Measurements from ENCODE around the gene IL32.

Gene IL32, protein sequence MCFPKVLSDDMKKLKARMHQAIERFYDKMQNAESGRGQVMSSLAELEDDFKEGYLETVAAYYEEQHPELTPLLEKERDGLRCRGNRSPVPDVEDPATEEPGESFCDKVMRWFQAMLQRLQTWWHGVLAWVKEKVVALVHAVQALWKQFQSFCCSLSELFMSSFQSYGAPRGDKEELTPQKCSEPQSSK

DNA sequence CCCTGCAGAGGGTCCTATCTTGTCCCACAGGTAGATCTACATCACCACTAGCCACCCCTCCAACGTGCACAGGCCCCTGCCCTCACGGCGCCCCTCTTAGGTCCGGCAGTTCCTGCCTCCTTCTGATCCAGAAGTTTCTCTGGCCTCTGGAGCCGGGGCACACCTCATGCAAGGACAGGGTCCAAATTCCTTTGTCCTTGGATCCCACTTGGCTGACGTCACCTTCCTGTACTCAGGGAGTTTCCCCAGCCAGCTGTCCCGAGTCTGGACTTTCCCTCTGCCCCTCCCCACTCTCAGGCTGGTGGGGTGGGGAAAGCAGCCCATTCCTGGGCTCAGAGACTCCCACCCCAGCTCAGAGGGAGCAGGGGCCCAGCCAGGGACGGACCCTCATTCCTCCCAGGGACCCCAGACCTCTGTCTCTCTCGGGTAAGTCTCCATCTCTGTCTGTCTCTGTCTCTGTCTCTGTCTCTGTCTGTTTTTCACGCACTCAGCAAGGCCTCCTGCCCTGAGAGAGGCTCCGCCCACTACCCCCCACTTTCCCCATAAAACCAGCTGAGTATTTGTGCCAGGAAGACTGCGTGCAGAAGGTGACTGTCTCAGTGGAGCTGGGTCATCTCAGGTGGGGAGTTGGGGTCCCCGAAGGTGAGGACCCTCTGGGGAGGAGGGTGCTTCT lies at the start of gene IL32:
TSS of gene IL32 (plus strand) at position 572 of the 673 bp plus-strand sequence. CDS start 172 bp downstream, outside the sequence.
- peak; percentile 96 for DNase-seq (ENCODE audit: low spot score)

DNA sequence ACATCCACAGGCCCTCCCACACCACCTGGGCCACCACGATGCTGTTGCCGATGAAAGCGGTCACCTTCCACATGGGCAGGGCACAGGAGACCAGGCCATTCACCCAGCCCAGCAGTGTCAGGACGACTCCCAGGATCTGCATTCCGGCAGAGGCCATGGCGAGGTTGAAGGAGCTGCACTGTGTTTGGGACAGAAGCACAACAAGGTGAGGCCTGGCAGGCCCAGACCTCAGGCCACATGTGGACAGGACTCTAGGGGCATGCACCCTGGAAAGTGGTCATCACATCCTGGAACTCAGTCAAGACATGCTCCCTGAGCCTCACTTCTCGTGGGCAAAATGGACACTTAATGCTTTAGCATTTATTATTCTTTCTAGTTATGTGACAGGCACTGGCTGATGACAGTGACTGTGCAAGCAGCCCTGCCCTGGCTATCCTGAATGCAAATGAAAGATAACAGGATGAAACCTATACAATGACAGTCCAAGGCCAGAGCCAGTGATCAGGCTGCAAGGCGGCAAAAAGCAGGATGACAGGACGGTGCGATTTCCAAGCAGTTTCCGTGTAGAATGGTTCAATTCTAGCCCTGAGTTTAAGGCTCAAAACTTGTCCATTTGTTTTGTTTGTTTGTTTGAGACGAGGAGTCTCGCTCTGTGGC lies 49.4 kb upstream of the IL32 start:
- DNase-seq (ENCODE audit: low spot score), result no peak

GRCh38 chr16:3017344-3017743 lies 48.1 kb upstream of the IL32 start:
- no peak for DNase-seq (ENCODE audit: low spot score)

DNA sequence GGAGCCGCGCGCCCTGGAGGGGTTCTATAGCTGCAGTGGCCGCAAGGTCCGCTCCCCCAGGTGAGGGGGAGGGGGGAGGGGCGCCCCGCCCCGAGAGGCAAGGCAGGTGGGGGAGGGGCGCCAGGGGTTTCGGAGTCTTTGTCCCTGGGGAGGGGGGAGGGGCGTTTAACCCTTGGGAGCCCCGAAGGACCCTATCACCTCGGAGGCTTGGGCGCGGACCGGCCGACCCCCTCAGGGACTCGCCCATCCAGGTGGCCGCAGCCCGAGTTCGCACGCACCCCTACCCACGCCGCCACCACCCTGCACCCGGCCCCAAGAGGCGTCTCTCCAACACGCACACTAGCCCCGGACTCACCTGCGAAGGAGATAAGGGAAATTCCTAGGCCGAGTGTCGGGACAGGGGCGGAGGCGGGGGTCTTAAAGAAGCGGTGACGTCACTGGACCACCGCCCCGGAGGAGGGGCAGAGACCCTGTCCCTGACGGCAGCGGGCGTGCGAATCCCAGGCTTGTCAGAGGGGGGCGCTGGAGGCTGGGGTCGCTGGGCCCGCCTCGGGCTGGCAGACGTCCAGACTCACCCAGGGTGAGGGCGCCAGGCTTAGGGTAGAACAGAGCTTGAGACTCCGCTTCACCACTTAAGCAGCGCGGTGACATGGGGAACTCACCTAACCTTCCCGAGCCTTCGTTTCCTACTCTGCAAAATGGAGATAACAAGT lies 47.5 kb upstream of the IL32 start, which contains the start of gene CLDN6:
TSS of gene CLDN6 (minus strand) at position 390 of the 713 bp plus-strand sequence. CDS start 2,162 bp downstream, outside the sequence.
- peak; percentile 36 for DNase-seq (ENCODE audit: low spot score)

DNA sequence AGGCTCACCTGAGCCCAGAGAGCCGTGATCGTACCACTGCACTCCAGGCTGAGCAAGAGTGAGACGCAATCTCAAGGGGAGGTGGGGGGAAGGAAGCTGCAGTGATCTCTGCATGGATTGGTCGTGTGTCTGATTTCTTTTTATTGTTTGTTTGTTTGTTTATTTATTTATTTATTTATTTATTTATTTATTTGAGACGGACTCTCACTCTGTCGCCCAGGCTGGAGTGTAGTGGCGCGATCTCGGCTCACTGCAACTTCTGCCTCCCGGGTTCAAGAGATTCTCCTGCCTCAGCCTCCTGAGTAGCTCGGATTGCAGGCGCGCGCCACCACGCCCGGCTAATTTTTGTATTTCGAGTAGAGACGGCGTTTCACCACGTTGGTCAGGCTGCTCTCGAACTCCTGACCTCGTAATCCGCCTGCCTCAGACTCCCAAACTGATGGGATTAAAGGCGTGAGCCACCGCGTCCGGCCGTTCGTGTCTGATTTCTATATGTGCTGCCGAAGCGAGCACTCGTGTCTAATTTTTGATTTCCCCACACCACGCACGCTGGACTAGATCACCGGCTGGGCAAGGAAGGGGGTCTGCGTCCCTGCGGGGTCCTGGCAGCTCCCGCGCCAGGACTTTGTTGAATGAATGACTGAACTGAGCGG lies 45.7 kb upstream of the IL32 start:
- DNase-seq (ENCODE audit: low spot score), result no peak

DNA sequence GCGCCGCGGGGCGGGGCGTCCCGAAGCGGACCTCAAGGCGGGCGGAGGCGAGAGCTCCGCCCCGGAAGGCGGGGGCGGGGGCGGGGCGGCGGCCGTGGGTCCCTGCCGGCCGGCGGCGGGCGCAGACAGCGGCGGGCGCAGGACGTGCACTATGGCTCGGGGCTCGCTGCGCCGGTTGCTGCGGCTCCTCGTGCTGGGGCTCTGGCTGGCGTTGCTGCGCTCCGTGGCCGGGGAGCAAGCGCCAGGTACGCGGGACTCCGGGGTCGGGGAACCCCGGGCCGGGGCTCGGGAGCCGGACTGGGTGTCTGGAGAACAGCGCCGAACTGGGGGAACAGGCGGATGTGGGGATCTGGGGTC lies 45.2 kb upstream of the IL32 start, which contains the start of gene TNFRSF12A:
TSS of gene TNFRSF12A (plus strand) at position 122 of the 357 bp plus-strand sequence. CDS start at position 152, 30 bp downstream.
- peak; percentile 88 for DNase-seq (ENCODE audit: low spot score)

DNA sequence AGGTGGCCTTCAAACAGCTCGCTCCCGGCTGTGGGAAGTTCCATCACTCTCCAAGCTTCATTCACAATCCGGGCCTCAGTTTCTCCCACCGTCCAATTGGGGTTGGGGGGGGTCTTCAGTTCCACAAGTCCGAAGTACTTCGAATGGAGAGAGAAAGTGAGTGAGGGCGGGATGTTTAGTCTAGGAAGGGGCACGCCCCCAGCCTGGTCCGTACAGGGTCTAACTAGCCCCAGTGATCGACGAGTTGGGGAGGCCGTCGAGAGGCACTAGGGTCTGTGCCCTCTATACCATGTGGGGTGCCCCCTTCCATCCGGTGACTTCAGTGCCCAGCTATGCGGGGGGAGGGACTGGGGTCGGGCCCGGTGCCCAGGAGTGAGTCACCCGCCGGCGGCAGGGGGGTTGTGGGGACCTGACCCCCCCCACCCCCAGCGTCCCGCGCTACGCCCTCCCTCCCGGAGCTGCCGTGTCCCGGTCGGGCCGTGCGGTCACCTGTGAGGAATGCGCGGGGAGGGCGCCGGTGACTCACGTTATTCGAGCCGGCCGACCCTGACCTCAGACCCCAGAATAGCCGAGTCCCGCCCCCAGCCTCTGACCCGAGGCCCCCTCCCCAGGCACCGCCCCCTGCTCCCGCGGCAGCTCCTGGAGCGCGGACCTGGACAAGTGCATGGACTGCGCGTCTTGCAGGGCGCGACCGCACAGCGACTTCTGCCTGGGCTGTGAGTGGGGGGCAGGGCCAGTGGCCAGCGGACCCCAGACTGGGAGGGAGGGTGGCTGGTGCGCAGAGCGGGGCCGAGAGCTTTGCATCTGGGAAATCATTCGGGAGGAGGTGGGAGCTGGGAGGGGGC lies 44.6 kb upstream of the IL32 start:
- DNase-seq (ENCODE audit: low spot score), result peak; percentile 98

- DNase-seq (ENCODE audit: low spot score), result peak; percentile 98
Observed at GRCh38 chr16:3021449-3022207, 43.8 kb upstream of the IL32 start.

- peak; percentile 96 for DNase-seq (ENCODE audit: low spot score)
Observed at GRCh38 chr16:3022208-3022683, 43.2 kb upstream of the IL32 start.

- DNase-seq (ENCODE audit: low spot score), result no peak
Observed at GRCh38 chr16:3022684-3023414, 42.6 kb upstream of the IL32 start.

- peak; percentile 94 for DNase-seq (ENCODE audit: low spot score)
Observed at GRCh38 chr16:3023415-3023668, 42.1 kb upstream of the IL32 start.

GRCh38 chr16:3023669-3024478 lies 41.6 kb upstream of the IL32 start, which contains the start of the genes HCFC1R1 and THOC6:
Gene HCFC1R1, minus strand, starts transcription at chr16:3023942. Its CDS starts 1 bp downstream, at chr16:3023941.
Gene THOC6, plus strand, starts transcription at chr16:3024035. Its CDS starts 292 bp downstream, at chr16:3024327.
- peak; percentile 99 for DNase-seq (ENCODE audit: low spot score)

DNA sequence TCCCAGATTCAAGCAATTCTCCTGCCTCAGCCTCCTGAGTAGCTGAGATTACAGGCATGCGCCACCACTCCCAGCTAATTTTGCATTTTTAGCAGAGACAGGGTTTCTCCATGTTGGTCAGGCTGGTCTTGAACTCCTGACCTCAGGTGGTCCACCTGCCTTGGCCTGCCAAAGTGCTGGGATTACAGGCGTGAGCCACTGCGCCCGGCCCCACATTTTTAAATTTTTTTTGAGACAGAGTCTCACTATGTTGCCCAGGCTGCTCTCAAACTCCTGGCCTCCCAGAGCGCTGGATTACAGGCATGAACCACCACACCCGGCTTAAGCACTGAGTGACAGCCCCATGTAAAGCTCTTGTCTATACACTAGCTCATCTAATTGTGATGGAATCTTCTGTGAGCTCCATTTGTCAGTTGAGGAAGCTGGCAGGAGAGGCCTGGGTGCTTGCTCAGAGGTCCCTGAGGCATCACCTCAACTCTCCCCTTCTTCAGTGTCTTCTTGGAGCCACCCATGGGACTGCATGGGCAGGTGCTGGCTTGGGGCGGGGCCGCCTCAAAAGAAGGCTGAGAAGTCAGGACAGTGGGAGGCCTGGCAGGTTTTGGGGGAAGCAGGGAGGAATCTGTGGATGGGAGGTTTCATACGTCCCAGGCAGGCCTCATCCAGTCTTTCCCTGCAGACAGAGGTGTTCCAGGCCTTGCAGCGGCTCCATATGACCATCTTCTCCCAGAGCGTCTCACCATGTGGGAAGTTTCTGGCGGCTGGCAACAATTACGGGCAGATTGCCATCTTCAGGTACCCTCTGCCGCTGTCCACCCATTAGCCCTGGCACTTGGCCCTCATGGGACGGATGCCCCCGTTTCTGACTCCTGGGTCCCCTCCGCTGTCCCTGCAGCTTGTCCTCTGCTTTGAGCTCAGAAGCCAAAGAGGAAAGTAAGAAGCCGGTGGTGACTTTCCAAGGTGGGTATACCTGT lies 40.1 kb upstream of the IL32 start:
- peak; percentile 22 for DNase-seq (ENCODE audit: low spot score)

DNA sequence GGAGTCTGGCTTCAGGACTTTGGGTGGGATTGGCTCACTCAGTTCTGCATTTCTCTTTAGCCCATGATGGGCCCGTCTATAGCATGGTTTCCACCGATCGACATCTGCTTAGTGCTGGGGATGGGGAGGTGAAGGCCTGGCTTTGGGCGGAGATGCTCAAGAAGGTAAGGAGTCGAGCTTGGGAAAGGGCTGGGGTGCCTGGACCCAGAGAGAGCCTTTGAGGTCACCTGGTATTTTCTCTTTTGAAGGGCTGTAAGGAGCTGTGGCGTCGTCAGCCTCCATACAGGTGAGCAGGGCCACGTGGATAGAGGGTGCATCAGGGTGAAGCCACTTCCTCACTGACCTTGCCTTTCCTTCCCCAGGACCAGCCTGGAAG lies 39.4 kb upstream of the IL32 start:
- no peak for DNase-seq (ENCODE audit: low spot score)

GRCh38 chr16:3026609-3027488 lies 38.6 kb upstream of the IL32 start:
- no peak for DNase-seq (ENCODE audit: low spot score)

- DNase-seq (ENCODE audit: low spot score), result no peak
Observed at GRCh38 chr16:3027489-3027795, 38.0 kb upstream of the IL32 start.

All from kidney tubule cell (primary cell).